22Rv1 (cell line): ENCODE results near the gene AGAP1.

Source experiments
- CTCF ChIP-seq: fragments of 450-650 bp; IDR thresholded peaks from 2 replicates; pipeline ENCODE4 v1.5.1; 2017; ENCODE audit warnings: mild to moderate bottlenecking
- ZFX ChIP-seq: fragments of 450-650 bp; IDR thresholded peaks from 2 replicates; pipeline ENCODE4 v1.6.1; 2017; ENCODE audit warnings: antibody characterized with exemption, borderline replicate concordance

- no peak for TF ChIP-seq CTCF
- TF ChIP-seq ZFX = no peak
Observed at GRCh38 chr2:235958221-235958930, 464.5 kb downstream of the AGAP1 start.
